ENCODE results near the gene CHAC1.

DNA sequence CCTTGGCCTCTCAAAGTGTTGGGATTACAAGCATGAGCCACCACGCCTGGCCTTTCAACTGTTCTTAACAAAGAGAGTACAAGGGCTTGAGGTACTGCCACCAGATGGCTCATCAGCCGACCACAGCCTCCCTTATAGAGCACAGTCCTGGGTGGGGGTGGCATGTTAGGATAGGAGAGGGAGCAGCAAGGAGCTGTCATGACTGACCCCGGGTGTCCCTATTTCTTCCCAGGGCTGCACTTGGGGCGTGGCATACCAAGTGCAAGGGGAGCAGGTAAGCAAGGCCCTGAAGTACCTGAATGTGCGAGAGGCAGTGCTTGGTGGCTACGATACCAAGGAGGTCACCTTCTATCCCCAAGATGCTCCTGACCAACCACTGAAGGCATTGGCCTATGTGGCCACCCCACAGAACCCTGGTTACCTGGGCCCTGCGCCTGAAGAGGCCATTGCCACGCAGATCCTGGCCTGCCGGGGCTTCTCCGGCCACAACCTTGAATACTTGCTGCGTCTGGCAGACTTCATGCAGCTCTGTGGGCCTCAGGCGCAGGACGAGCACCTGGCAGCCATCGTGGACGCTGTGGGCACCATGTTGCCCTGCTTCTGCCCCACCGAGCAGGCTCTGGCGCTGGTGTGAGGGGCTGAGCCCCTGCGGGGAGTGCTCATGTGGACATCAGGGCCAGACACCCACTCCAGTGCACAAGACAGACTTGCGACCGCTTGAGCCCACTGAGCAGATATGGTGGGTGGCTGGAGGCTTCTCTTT, 2.1 kb downstream of the CHAC1 start:
- TF ChIP-seq, protein P1, sequence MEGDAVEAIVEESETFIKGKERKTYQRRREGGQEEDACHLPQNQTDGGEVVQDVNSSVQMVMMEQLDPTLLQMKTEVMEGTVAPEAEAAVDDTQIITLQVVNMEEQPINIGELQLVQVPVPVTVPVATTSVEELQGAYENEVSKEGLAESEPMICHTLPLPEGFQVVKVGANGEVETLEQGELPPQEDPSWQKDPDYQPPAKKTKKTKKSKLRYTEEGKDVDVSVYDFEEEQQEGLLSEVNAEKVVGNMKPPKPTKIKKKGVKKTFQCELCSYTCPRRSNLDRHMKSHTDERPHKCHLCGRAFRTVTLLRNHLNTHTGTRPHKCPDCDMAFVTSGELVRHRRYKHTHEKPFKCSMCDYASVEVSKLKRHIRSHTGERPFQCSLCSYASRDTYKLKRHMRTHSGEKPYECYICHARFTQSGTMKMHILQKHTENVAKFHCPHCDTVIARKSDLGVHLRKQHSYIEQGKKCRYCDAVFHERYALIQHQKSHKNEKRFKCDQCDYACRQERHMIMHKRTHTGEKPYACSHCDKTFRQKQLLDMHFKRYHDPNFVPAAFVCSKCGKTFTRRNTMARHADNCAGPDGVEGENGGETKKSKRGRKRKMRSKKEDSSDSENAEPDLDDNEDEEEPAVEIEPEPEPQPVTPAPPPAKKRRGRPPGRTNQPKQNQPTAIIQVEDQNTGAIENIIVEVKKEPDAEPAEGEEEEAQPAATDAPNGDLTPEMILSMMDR (IDR thresholded peaks at IDR 0.05) = no peak
- no peak for TF ChIP-seq POLR2A (IDR thresholded peaks at IDR 0.05)
